Brain microvascular endothelial cell (primary cell): Measurements from ENCODE around the gene IQSEC1.

Experiments
- DNase-seq: peaks from one replicate; pipeline ENCODE4 v3.0.0-alpha.2; 2020
- H3K27ac ChIP-seq: fragments of 250-450 bp; sonication (Bioruptor Pico); 2 replicates; pipeline ENCODE4 v1.5.1; 2020; ENCODE audit warnings: mild to moderate bottlenecking, moderate library complexity
- H3K27me3 ChIP-seq: fragments of 250-450 bp; sonication (Bioruptor Pico); replicated peaks from 2 replicates; pipeline ENCODE4 v1.5.1; 2020; ENCODE audit warnings: mild to moderate bottlenecking
- H3K36me3 ChIP-seq: fragments of 250-450 bp; sonication (Bioruptor Pico); replicated peaks from 2 replicates; pipeline ENCODE4 v1.5.1; 2020; ENCODE audit warnings: mild to moderate bottlenecking
- H3K4me3 ChIP-seq: 2 replicates; pipeline ENCODE4 v1.5.1; 2011; ENCODE audit warnings: low read depth, mild to moderate bottlenecking, control low read depth, low read length, moderate library complexity
- CTCF ChIP-seq: IDR thresholded peaks from 2 replicates; pipeline ENCODE4 v1.5.1; 2011; ENCODE audit warnings: low read depth, mild to moderate bottlenecking, moderate library complexity, low read length, control low read depth, inconsistent platforms; ENCODE audit errors: missing control alignments
- in situ Hi-C: cut with HindIII; loops from 2 replicates; pipeline ENCODE4 v1.10.0; 2017; ENCODE audit warnings: low sequenced_read_pairs, low pct_ligation_motif_present

IQSEC1 gene

GRCh38 chr3:13003608-13004007, 69.6 kb downstream of the IQSEC1 start:
- H3K27ac ChIP-seq: no peak overlapping the region
- DNase-seq: no peak

GRCh38 chr3:13002398-13003124, 70.7 kb downstream of the IQSEC1 start:
- no peak overlapping the region for H3K4me3 ChIP-seq
- no peak overlapping the region for H3K27ac ChIP-seq
- DNase-seq: no peak
- in situ Hi-C loops: no loop called here
- H3K36me3 ChIP-seq: no peaks in the 10 kb centered on the region
- no peak for TF ChIP-seq CTCF
- H3K27me3 ChIP-seq: no peaks in the 10 kb centered on the region

More at GRCh38 chr3:13003608-13004007, 69.6 kb downstream of the IQSEC1 start:
- H3K36me3 ChIP-seq: no peaks in the 10 kb centered on the region
- in situ Hi-C loops: no loop called here
- no peaks in the 10 kb centered on the region for H3K27me3 ChIP-seq
- H3K4me3 ChIP-seq: no peak overlapping the region
- TF ChIP-seq CTCF: no peak

- H3K27me3 ChIP-seq: no peaks in the 10 kb centered on the region
- DNase-seq: no peak
- H3K4me3 ChIP-seq: no peak overlapping the region
- TF ChIP-seq CTCF: no peak
- no peaks in the 10 kb centered on the region for H3K36me3 ChIP-seq
- H3K27ac ChIP-seq: no peak overlapping the region
- in situ Hi-C loops: no loop called here
Observed at GRCh38 chr3:12999147-13000140, 73.8 kb downstream of the IQSEC1 start.

GRCh38 chr3:12998648-12999047, 74.6 kb downstream of the IQSEC1 start:
- Histone ChIP-seq H3K27ac (no peak overlapping the region), H3K27me3 (no peaks in the 10 kb centered on the region), H3K36me3 (no peaks in the 10 kb centered on the region), H3K4me3 (no peak overlapping the region)
- DNase-seq: no peak
- TF ChIP-seq CTCF: no peak
- in situ Hi-C loops: no loop called here

GRCh38 chr3:12997387-12997786, 75.8 kb downstream of the IQSEC1 start:
- Histone ChIP-seq H3K27ac (no peak overlapping the region), H3K36me3 (no peaks in the 10 kb centered on the region), H3K27me3 (no peaks in the 10 kb centered on the region), H3K4me3 (no peak overlapping the region)
- in situ Hi-C loops: no loop called here
- no peak for TF ChIP-seq CTCF
- no peak for DNase-seq
